ENCODE measurements around the gene ESPN.

DNA sequence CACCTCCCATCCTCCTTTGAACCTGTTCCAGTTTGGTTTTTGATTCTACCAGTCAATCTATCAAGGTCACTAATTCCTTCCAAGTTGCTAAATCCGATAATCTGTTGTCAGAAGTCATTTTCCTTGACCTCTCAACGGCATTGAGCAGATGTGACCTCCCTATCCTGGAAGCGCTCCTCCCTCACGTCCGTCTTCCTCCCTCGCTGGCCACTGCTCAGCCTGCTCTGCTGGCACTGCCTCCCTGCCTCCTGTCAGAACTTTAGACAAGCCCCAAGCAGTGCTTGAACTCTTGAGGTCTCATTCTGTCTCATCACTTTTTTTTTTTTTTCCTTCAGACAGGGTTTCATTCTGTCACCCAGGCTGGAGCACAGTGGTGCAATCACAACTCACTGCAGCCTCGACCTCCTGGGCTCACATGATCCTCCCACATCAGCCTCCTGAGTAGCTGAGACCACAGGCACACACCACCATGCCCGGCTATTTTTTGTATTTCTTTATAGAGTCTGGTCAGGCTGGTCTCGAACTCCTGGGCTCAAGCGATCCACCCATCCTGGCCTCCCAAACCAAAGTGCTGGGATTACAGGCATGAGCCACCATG lies 26.6 kb upstream of the ESPN start:
- TF ChIP-seq, protein P1, sequence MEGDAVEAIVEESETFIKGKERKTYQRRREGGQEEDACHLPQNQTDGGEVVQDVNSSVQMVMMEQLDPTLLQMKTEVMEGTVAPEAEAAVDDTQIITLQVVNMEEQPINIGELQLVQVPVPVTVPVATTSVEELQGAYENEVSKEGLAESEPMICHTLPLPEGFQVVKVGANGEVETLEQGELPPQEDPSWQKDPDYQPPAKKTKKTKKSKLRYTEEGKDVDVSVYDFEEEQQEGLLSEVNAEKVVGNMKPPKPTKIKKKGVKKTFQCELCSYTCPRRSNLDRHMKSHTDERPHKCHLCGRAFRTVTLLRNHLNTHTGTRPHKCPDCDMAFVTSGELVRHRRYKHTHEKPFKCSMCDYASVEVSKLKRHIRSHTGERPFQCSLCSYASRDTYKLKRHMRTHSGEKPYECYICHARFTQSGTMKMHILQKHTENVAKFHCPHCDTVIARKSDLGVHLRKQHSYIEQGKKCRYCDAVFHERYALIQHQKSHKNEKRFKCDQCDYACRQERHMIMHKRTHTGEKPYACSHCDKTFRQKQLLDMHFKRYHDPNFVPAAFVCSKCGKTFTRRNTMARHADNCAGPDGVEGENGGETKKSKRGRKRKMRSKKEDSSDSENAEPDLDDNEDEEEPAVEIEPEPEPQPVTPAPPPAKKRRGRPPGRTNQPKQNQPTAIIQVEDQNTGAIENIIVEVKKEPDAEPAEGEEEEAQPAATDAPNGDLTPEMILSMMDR (conservative IDR thresholded peaks at IDR 0.05; ENCODE audit: low read length) = no peak
- no peak for TF ChIP-seq EZH2phosphoT487 (IDR thresholded peaks at IDR 0.05; ENCODE audit: borderline replicate concordance, low read depth, low read length)

Data from OCI-LY7 (cell line).